DOHH2 (cell line): ENCODE results near the gene DDX60.

Source experiments
- EZH2phosphoT487 ChIP-seq: fragments of 200-600 bp; sonication (generic); IDR thresholded peaks from 2 replicates; pipeline ENCODE4 v1.6.1; 2017; ENCODE audit warnings: borderline replicate concordance, mild to moderate bottlenecking, antibody characterized with exemption, low read length, moderate library complexity, mixed read lengths
- TF ChIP-seq, protein P1 (sequence below): fragments of 200-600 bp; sonication (generic); IDR thresholded peaks from one replicate; pipeline ENCODE4 v1.5.1; 2014; ENCODE audit warnings: antibody characterized with exemption, mild to moderate bottlenecking, low read depth, low read length; ENCODE audit not compliant: poor library complexity, severe bottlenecking

DNA sequence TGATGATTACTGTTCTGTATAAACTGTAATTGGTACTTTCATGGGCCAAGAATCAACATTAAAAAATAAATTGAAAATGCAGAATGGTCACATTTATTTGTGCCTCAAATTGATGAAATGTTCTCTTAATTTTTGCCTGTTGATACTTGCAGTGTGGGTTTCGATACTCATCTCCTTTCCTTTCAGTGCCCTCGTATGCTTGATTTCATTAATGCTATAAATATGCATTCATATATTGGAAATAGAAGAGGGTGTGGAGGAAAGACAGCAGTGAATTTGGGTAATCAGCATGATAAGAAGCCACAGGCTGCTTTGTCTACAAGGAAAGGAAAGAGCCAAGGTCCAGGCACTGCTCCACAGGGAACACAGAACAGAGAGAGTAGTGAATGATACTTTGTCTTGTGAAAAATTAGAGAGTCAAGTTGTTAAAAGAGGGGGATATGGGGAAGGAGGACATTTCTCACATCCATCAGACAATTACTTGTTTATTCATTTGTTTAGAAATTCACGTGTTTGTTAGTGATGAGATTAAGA is 1.0 kb upstream of the DDX60 start:
- TF ChIP-seq, protein P1, sequence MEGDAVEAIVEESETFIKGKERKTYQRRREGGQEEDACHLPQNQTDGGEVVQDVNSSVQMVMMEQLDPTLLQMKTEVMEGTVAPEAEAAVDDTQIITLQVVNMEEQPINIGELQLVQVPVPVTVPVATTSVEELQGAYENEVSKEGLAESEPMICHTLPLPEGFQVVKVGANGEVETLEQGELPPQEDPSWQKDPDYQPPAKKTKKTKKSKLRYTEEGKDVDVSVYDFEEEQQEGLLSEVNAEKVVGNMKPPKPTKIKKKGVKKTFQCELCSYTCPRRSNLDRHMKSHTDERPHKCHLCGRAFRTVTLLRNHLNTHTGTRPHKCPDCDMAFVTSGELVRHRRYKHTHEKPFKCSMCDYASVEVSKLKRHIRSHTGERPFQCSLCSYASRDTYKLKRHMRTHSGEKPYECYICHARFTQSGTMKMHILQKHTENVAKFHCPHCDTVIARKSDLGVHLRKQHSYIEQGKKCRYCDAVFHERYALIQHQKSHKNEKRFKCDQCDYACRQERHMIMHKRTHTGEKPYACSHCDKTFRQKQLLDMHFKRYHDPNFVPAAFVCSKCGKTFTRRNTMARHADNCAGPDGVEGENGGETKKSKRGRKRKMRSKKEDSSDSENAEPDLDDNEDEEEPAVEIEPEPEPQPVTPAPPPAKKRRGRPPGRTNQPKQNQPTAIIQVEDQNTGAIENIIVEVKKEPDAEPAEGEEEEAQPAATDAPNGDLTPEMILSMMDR: no peak
- no peak for TF ChIP-seq EZH2phosphoT487
